ENCODE results near the gene ZFP36L1.

Gene ZFP36L1

GRCh38 chr14:68792979-68793733, at the start of gene ZFP36L1:
Gene ZFP36L1 (minus strand): TSS chr14:68793067. CDS start chr14:68792938, 129 bp downstream.
- peak; percentile 81 for DNase-seq (ENCODE audit: low read depth)

- DNase-seq (ENCODE audit: low read depth), result no peak
These were observed 49.4 kb upstream of the ZFP36L1 start for GRCh38 chr14:68842298-68842697.

- no peak for DNase-seq (ENCODE audit: low read depth)
These were observed 48.3 kb upstream of the ZFP36L1 start for GRCh38 chr14:68841016-68841809.

GRCh38 chr14:68840454-68840853, 47.6 kb upstream of the ZFP36L1 start:
- no peak for DNase-seq (ENCODE audit: low read depth)

GRCh38 chr14:68836082-68836481, 43.2 kb upstream of the ZFP36L1 start:
- no peak for DNase-seq (ENCODE audit: low read depth)

- DNase-seq (ENCODE audit: low read depth), result no peak
These were observed 41.9 kb upstream of the ZFP36L1 start for GRCh38 chr14:68834816-68835215.

GRCh38 chr14:68828698-68829097, 35.8 kb upstream of the ZFP36L1 start:
- no peak for DNase-seq (ENCODE audit: low read depth)

- no peak for DNase-seq (ENCODE audit: low read depth)
These were observed 32.9 kb upstream of the ZFP36L1 start for GRCh38 chr14:68825729-68826128.

- DNase-seq (ENCODE audit: low read depth), result no peak
These were observed 31.9 kb upstream of the ZFP36L1 start for GRCh38 chr14:68824517-68825347.

- DNase-seq (ENCODE audit: low read depth), result no peak
These were observed 31.3 kb upstream of the ZFP36L1 start for GRCh38 chr14:68824207-68824516.

GRCh38 chr14:68823434-68824206, 30.8 kb upstream of the ZFP36L1 start:
- no peak for DNase-seq (ENCODE audit: low read depth)

GRCh38 chr14:68822926-68823325, 30.1 kb upstream of the ZFP36L1 start:
- DNase-seq (ENCODE audit: low read depth), result no peak

GRCh38 chr14:68822132-68822651, 29.3 kb upstream of the ZFP36L1 start:
- no peak for DNase-seq (ENCODE audit: low read depth)

GRCh38 chr14:68820999-68821683, 28.3 kb upstream of the ZFP36L1 start:
- no peak for DNase-seq (ENCODE audit: low read depth)

GRCh38 chr14:68820536-68820935, 27.7 kb upstream of the ZFP36L1 start:
- no peak for DNase-seq (ENCODE audit: low read depth)

- no peak for DNase-seq (ENCODE audit: low read depth)
These were observed 27.3 kb upstream of the ZFP36L1 start for GRCh38 chr14:68820119-68820518.

- no peak for DNase-seq (ENCODE audit: low read depth)
These were observed 26.4 kb upstream of the ZFP36L1 start for GRCh38 chr14:68819260-68819691.

GRCh38 chr14:68817506-68818212, 24.8 kb upstream of the ZFP36L1 start:
- no peak for DNase-seq (ENCODE audit: low read depth)

- DNase-seq (ENCODE audit: low read depth), result no peak
These were observed 24.1 kb upstream of the ZFP36L1 start for GRCh38 chr14:68816943-68817430.
